MCF 10A (cell line): ENCODE results near the gene NPHS1. TPM values are rescaled to one million over a fixed set of nuclear protein-coding genes. Genes with fewer than 3 reads are reported as not detected.
"Not testable (repeated sequence)": the region's sequence is repeated elsewhere in the genome, so short reads cannot be mapped to it uniquely, and the experiment has no call there.

Experiments used
- BruUV-seq: library from RNA; stranded (reverse); fragments of 400-500 nt; replicated peaks from 2 replicates; lab custom pipeline; 2021; lab: Mats Ljungman, UMichigan
- CTCF ChIA-PET: fragments of 300-600 bp; sonication (Branson Sonifier 250); formaldehyde crosslinking; extraction: SDS; loops from one replicate; lab custom pipeline; 2021; ENCODE audit warnings: antibody characterized with exemption, inconsistent platforms; lab: Yijun Ruan, JAX
- POLR2A ChIA-PET: fragments of 300-600, 350-650 bp; sonication (Branson Sonifier 250); formaldehyde crosslinking; extraction: SDS; loops from one replicate; lab custom pipeline; 2020; ENCODE audit warnings: antibody characterized with exemption, inconsistent platforms; lab: Yijun Ruan, JAX
- DNase-seq: peaks from one replicate; pipeline ENCODE4 v3.0.0-alpha.2; 2018; ENCODE audit not compliant: unreplicated experiment
- H3K27ac Mint-ChIP-seq: one replicate; pipeline ENCODE4 v1.8.0; 2022; ENCODE audit warnings: mild to moderate bottlenecking, low read depth, mixed read lengths; ENCODE audit not compliant: unreplicated experiment
- H3K27me3 Mint-ChIP-seq: one replicate; pipeline ENCODE4 v1.8.0; 2022; ENCODE audit warnings: mixed read lengths; ENCODE audit not compliant: insufficient read depth, unreplicated experiment
- H3K36me3 Mint-ChIP-seq: one replicate; pipeline ENCODE4 v1.8.0; 2022; ENCODE audit warnings: mild to moderate bottlenecking, moderate library complexity, mixed read lengths; ENCODE audit not compliant: insufficient read depth, unreplicated experiment
- H3K4me1 Mint-ChIP-seq: one replicate; pipeline ENCODE4 v1.8.0; 2022; ENCODE audit warnings: mixed read lengths; ENCODE audit not compliant: insufficient read depth, unreplicated experiment
- H3K4me3 Mint-ChIP-seq: one replicate; pipeline ENCODE4 v1.8.0; 2022; ENCODE audit warnings: mild to moderate bottlenecking, moderate library complexity, mixed read lengths; ENCODE audit not compliant: unreplicated experiment
- H3K9me3 Mint-ChIP-seq: one replicate; pipeline ENCODE4 v1.8.0; 2022; ENCODE audit warnings: mixed read lengths; ENCODE audit not compliant: unreplicated experiment
- intact Hi-C: fragments of 100-400 bp; cut with micrococcal nuclease; formaldehyde crosslinking; loops from 2 replicates; pipeline ENCODE4 v1.14.1; 2022
- total RNA-seq: library from RNA; stranded (reverse); gene quantifications from 2 replicates; pipeline ENCODE4 v1.2.3, GENCODE V29; 2022
- TF ChIP-seq, protein P1 (sequence below): fragments of 200-600 bp; IDR thresholded peaks from one replicate; pipeline ENCODE4 v1.8.0; 2022; ENCODE audit warnings: antibody characterized with exemption, mild to moderate bottlenecking; ENCODE audit not compliant: unreplicated experiment

The NPHS1 gene
- total RNA-seq, 1 experiment from 2014 or later, result not detected

DNA sequence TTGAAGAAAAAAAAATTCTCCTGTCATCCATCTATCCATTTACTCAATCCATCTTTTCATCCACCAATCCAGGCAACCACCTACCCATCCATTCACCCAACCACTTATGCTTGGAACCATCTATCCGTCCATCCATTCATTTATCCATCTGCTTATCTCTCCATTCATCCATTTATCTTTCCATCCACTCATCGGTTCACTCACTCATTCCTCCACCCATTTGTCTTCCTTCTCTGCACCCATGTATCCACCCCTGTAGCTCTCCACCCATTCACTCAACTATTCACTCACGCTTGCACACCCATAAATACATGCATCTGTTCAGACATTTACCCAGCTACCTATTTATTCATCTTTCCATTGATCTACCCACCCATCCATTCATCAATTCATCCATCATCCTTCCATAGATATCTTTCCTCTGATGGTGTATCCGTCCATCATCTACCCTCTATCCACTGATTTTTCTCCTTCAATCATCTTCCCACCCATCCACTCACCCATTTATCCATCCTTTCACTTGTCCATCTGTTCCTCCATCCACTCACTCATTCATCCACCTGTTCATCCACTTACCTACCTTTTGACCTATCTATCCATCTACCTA is 9.5 kb downstream of the NPHS1 start:
- H3K4me1 Mint-ChIP-seq, result peaks cover 11% of the 10 kb centered on the region
- TF ChIP-seq, protein P1, sequence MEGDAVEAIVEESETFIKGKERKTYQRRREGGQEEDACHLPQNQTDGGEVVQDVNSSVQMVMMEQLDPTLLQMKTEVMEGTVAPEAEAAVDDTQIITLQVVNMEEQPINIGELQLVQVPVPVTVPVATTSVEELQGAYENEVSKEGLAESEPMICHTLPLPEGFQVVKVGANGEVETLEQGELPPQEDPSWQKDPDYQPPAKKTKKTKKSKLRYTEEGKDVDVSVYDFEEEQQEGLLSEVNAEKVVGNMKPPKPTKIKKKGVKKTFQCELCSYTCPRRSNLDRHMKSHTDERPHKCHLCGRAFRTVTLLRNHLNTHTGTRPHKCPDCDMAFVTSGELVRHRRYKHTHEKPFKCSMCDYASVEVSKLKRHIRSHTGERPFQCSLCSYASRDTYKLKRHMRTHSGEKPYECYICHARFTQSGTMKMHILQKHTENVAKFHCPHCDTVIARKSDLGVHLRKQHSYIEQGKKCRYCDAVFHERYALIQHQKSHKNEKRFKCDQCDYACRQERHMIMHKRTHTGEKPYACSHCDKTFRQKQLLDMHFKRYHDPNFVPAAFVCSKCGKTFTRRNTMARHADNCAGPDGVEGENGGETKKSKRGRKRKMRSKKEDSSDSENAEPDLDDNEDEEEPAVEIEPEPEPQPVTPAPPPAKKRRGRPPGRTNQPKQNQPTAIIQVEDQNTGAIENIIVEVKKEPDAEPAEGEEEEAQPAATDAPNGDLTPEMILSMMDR, result no peak
- peaks cover 6% of the 10 kb centered on the region for H3K36me3 Mint-ChIP-seq
- intact Hi-C loops, result no loop called here
- no peak for DNase-seq
- ChIA-PET CTCF (no interaction called here), POLR2A (no interaction called here)
- no peak overlapping the region for H3K27ac Mint-ChIP-seq
- H3K27me3 Mint-ChIP-seq, result peaks cover 50% of the 10 kb centered on the region
- no TSS peak for BruUV-seq
- peaks cover 11% of the 10 kb centered on the region for H3K9me3 Mint-ChIP-seq
- no peak overlapping the region for H3K4me3 Mint-ChIP-seq

DNA sequence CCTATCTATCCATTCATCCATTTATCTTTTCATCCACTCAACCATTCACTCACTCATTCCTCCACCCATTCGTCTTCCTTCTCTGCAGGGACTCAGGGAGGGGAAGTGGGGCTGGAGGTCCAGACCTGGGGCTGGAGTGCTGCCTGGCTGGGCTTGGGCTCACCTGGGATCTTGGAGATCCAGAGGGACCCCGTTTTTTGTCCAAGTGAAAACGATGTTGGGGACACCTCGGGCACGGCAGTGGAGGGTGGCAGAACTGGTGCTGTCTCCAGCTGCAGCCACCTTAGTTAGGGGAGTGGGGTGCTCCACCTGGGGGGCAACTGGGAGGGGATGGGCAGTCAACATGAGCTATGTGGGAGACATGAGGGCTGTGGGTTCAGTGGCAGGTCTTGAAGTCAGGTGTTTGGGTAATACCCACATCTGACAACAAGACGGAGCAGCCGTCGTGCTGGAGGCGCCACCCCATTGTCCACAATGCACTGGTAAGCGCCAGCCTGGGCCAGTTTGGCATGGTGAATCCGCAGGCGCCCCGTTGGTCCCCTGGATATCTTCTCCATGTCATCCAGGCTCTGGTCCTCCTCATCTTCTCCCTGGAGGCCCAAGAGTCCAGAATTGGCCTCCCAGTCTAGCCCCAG is 10.2 kb downstream of the NPHS1 start:
- TF ChIP-seq, protein P1, result no peak
- intact Hi-C loops, result no loop called here
- Mint-ChIP-seq H3K4me1 (peaks cover 11% of the 10 kb centered on the region), H3K9me3 (peaks cover 11% of the 10 kb centered on the region), H3K27me3 (peaks cover 56% of the 10 kb centered on the region), H3K4me3 (no peak overlapping the region), H3K27ac (no peak overlapping the region), H3K36me3 (peaks cover 6% of the 10 kb centered on the region)
- ChIA-PET CTCF (no interaction called here), POLR2A (no interaction called here)
- no TSS peak for BruUV-seq
- no peak for DNase-seq

DNA sequence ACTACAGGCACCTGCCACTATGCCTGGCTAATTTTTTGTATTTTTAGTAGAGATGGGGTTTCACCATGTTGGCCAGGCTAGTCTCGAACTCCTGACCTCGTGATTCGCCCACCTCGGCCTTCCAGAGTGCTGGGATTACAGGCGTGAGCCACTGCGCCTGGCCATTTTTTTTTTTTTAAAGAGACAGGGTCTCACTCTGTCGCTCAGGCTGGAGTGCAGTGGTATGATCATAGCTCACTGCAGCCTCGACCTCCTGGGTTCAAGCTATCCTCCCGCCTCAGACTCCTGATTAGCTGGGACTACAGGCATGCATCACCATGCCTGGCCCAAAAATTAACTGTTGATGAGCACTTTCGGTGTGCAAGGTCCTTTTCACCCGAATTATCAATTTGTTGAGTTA is 16.2 kb downstream of the NPHS1 start:
- H3K4me1 Mint-ChIP-seq, DNase-seq, intact Hi-C loops, H3K9me3 Mint-ChIP-seq, BruUV-seq, POLR2A ChIA-PET, H3K36me3 Mint-ChIP-seq, H3K4me3 Mint-ChIP-seq, H3K27ac Mint-ChIP-seq, CTCF ChIA-PET: not testable (repeated sequence)
- H3K27me3 Mint-ChIP-seq, result peaks cover 63% of the 10 kb centered on the region

GRCh38 chr19:35833972-35834371 is 18.3 kb downstream of the NPHS1 start:
- Mint-ChIP-seq H3K4me1 (no peaks in the 10 kb centered on the region), H3K27me3 (peaks cover 70% of the 10 kb centered on the region), H3K4me3 (no peak overlapping the region), H3K9me3 (no peaks in the 10 kb centered on the region), H3K27ac (no peak overlapping the region), H3K36me3 (no peaks in the 10 kb centered on the region)
- DNase-seq, result no peak
- BruUV-seq, result no TSS peak
- TF ChIP-seq, protein P1, result no peak
- ChIA-PET POLR2A (no interaction called here), CTCF (interaction anchor here (0.6 kb wide), 1 partner anchor 16 kb away, joined by 3 read pairs; no protein-coding TSS in a partner anchor)
- intact Hi-C loops, result no loop called here
